ENCODE results near the gene ATP6V0E1.
A peak's percentile ranks its signal among the peaks of the same experiment; 100 is the strongest.
"Not testable (repeated sequence)": the region's sequence is repeated elsewhere in the genome, so short reads cannot be mapped to it uniquely, and the experiment has no call there.

The ATP6V0E1 gene

GRCh38 chr5:173010021-173010420 is 26.4 kb downstream of the ATP6V0E1 start:
- DNase-seq, result no peak

- no peak for DNase-seq
Observed at GRCh38 chr5:173010547-173011464, 27.2 kb downstream of the ATP6V0E1 start.

- no peak for DNase-seq
Observed at GRCh38 chr5:173011566-173011965, 28.0 kb downstream of the ATP6V0E1 start.

GRCh38 chr5:173012882-173013281 is 29.3 kb downstream of the ATP6V0E1 start:
- no peak for DNase-seq

- no peak for DNase-seq
Observed at GRCh38 chr5:173014671-173015070, 31.1 kb downstream of the ATP6V0E1 start.

- DNase-seq, result no peak
Observed at GRCh38 chr5:173015192-173015591, 31.6 kb downstream of the ATP6V0E1 start.

- DNase-seq, result no peak
Observed at GRCh38 chr5:173015598-173016455, 32.3 kb downstream of the ATP6V0E1 start.

GRCh38 chr5:173016598-173017046 is 33.1 kb downstream of the ATP6V0E1 start:
- no peak for DNase-seq

- not testable (repeated sequence) for DNase-seq
Observed at GRCh38 chr5:173017087-173017486, 33.5 kb downstream of the ATP6V0E1 start.

- DNase-seq, result peak; percentile 18 to 20
Observed at GRCh38 chr5:173018358-173018757, 34.8 kb downstream of the ATP6V0E1 start.

GRCh38 chr5:173020154-173020581 is 36.6 kb downstream of the ATP6V0E1 start:
- no peak for DNase-seq

- no peak for DNase-seq
Observed at GRCh38 chr5:173020643-173021042, 37.1 kb downstream of the ATP6V0E1 start.

- DNase-seq, result no peak
Observed at GRCh38 chr5:173025651-173026050, 42.1 kb downstream of the ATP6V0E1 start.

- DNase-seq, result no peak
Observed at GRCh38 chr5:173027905-173028304, 44.3 kb downstream of the ATP6V0E1 start.

- no peak for DNase-seq
Observed at GRCh38 chr5:173028811-173029327, 45.3 kb downstream of the ATP6V0E1 start.

- no peak for DNase-seq
Observed at GRCh38 chr5:173029499-173029921, 45.9 kb downstream of the ATP6V0E1 start.

- DNase-seq, result not testable (repeated sequence)
Observed at GRCh38 chr5:173032096-173032495, 48.5 kb downstream of the ATP6V0E1 start.

GRCh38 chr5:173032730-173033129 is 49.2 kb downstream of the ATP6V0E1 start:
- no peak for DNase-seq

- DNase-seq, result no peak
Observed at GRCh38 chr5:173033923-173034322, 50.4 kb downstream of the ATP6V0E1 start.

- no peak for DNase-seq
Observed at GRCh38 chr5:173035904-173036707, 52.5 kb downstream of the ATP6V0E1 start.

GRCh38 chr5:173039188-173039587 is 55.6 kb downstream of the ATP6V0E1 start:
- no peak for DNase-seq

- DNase-seq, result no peak
Observed at GRCh38 chr5:173039964-173040363, 56.4 kb downstream of the ATP6V0E1 start.
